ENCODE measurements around the gene RIC3. TPM values are rescaled to one million over a fixed set of nuclear protein-coding genes. Genes with fewer than 3 reads are reported as not detected.

RIC3 gene
- total RNA-seq, 1 donor from 2014 or later = 12.0 TPM

DNA sequence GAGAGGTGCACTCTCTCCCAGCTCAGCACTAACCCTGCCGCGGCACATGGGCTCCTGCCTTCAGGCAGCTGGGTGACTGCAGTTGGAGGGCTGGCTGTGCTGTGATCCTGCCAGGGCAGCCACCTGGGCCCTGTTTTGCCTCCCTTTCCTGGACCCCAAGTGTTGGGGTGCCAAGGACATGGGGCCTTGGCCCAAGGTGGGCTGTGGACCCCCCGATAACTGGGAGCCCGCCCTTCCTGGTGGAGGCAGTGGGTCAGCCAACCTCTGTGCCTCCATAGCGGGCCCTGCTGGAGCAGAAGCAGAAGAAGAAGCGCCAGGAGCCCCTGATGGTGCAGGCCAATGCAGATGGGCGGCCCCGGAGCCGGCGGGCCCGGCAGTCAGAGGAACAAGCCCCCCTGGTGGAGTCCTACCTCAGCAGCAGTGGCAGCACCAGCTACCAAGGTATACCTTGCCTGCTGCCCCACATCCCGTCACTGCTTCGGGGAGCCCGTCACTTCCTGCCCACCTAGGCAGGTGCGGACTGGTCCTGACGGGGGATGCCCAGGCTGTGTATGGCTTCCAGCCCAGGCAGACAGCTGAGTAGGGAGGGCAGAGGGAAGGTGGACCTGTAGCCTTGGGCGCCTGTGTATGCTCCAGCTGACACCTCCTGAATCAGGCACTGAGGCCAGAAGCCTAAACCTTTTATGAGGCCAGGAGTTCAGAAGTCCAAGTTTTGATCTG lies 78.9 kb downstream of the RIC3 start:
- no peak overlapping the region for H3K27ac Mint-ChIP-seq
- TF ChIP-seq, protein P1, sequence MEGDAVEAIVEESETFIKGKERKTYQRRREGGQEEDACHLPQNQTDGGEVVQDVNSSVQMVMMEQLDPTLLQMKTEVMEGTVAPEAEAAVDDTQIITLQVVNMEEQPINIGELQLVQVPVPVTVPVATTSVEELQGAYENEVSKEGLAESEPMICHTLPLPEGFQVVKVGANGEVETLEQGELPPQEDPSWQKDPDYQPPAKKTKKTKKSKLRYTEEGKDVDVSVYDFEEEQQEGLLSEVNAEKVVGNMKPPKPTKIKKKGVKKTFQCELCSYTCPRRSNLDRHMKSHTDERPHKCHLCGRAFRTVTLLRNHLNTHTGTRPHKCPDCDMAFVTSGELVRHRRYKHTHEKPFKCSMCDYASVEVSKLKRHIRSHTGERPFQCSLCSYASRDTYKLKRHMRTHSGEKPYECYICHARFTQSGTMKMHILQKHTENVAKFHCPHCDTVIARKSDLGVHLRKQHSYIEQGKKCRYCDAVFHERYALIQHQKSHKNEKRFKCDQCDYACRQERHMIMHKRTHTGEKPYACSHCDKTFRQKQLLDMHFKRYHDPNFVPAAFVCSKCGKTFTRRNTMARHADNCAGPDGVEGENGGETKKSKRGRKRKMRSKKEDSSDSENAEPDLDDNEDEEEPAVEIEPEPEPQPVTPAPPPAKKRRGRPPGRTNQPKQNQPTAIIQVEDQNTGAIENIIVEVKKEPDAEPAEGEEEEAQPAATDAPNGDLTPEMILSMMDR (conservative IDR thresholded peaks at IDR 0.05) = no peak
- H3K4me3 Mint-ChIP-seq = no peak overlapping the region
- H3K4me1 Mint-ChIP-seq (ENCODE audit: unreplicated experiment) = peaks cover 35% of the 10 kb centered on the region
- no peaks in the 10 kb centered on the region for H3K27me3 Mint-ChIP-seq
- no peak for DNase-seq (ENCODE audit: extremely low spot score, unreplicated experiment)
- H3K36me3 Mint-ChIP-seq = peaks cover 6% of the 10 kb centered on the region
- H3K9me3 Mint-ChIP-seq = no peaks in the 10 kb centered on the region

DNA sequence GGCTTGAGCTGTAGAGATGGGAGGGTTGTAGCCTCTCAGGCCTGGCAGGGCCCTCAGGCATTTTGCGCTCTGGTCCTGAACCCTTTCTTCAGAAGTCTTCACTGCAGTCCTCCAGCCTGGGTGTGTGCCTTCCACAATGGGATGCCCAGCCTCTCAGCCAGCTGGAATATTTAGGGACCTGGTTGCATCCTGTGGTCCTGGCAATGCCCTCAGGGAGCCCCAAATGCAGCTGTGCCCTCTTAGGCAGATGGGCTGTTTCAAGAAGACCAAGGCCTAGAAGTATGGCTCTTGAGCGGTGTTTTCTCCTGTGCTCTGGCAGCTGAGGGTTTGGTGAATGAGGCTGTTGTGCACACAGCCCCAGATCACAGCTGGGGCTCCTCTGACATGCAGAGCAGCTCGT lies 81.1 kb downstream of the RIC3 start:
- no peak for DNase-seq (ENCODE audit: extremely low spot score, unreplicated experiment)
- Mint-ChIP-seq H3K36me3 (peaks cover 4% of the 10 kb centered on the region), H3K9me3 (no peaks in the 10 kb centered on the region), H3K4me1 (ENCODE audit: unreplicated experiment) (peaks cover 49% of the 10 kb centered on the region), H3K4me3 (no peak overlapping the region), H3K27ac (no peak overlapping the region), H3K27me3 (no peaks in the 10 kb centered on the region)
- TF ChIP-seq, protein P1 (conservative IDR thresholded peaks at IDR 0.05) = no peak

DNA sequence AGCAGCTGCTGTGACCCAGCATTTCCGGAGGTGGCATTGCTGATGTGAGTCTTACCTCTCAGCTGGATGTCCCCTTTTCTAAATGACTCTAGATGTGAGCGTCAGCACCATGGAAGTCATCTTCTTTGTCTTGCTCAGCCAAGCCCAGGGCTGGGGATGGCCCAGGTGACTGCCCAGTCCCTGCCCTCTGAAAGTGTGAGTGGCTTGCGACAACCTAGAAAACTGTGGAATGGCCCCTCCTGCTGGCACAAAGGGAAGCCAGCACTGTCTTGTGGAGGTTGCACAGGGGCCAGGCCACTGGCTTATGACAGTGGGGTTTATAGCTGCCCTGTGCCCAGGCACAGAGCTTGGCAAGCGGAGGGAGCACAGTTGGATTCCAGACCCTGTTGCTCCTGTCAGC lies 81.6 kb downstream of the RIC3 start:
- H3K36me3 Mint-ChIP-seq = no peaks in the 10 kb centered on the region
- DNase-seq (ENCODE audit: extremely low spot score, unreplicated experiment) = no peak
- TF ChIP-seq, protein P1 (conservative IDR thresholded peaks at IDR 0.05) = peak; percentile 33

DNA sequence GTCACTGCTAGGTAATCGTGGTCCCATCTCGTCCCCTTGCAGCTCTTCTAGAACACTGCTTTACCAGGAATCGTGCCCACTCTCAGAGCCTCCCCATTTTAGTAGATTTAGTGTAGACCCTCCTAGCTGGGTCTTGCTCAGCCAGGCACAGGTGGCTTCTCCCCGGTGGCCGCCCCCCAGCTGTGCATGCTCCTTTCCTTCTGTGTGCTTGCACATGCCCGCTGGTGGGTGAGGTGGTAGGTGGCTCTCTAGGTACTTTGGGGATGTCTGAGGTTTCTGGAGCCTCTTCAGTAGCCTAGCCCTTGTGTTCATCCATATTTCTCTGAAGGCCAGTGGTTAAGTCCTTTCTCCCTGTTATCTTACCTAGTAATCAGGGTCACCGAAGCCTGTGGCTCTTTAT lies 82.3 kb downstream of the RIC3 start:
- Mint-ChIP-seq H3K27me3 (no peaks in the 10 kb centered on the region), H3K27ac (no peak overlapping the region), H3K9me3 (no peaks in the 10 kb centered on the region), H3K4me3 (no peak overlapping the region), H3K36me3 (no peaks in the 10 kb centered on the region), H3K4me1 (ENCODE audit: unreplicated experiment) (peaks cover 57% of the 10 kb centered on the region)
- TF ChIP-seq, protein P1 (conservative IDR thresholded peaks at IDR 0.05) = no peak
- DNase-seq (ENCODE audit: extremely low spot score, unreplicated experiment) = no peak

More for the DNA sequence above, 81.6 kb downstream of the RIC3 start:
- peaks cover 51% of the 10 kb centered on the region for H3K4me1 Mint-ChIP-seq (ENCODE audit: unreplicated experiment)
- H3K4me3 Mint-ChIP-seq = no peak overlapping the region
- H3K27ac Mint-ChIP-seq = no peak overlapping the region
- no peaks in the 10 kb centered on the region for H3K27me3 Mint-ChIP-seq
- no peaks in the 10 kb centered on the region for H3K9me3 Mint-ChIP-seq

DNA sequence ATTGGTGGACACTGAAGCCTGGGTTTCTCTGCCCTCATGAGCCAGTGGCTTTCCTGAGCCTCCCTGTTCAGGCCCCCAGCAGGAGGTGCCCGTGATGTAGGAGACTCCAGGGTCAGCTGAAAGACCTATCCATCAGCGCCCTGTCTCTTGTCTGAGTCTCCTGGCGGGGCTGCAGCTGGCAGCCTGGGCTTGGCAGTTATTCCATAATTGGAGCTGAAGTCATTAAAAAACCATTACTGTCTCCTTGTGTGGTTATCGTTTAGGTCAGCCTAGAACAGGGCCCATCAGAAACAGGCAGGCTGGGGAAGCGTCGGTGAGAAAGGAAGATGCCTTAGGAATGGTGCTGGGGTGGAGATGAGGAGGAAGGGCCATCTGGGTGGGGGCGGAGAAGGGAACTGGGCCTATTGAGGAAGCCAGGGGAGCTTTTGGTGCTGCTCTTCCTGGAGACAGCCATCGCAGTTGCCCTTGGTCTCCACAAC lies 82.8 kb downstream of the RIC3 start:
- no peaks in the 10 kb centered on the region for H3K36me3 Mint-ChIP-seq
- no peaks in the 10 kb centered on the region for H3K27me3 Mint-ChIP-seq
- TF ChIP-seq, protein P1 (conservative IDR thresholded peaks at IDR 0.05) = no peak
- H3K9me3 Mint-ChIP-seq = no peaks in the 10 kb centered on the region
- no peak for DNase-seq (ENCODE audit: extremely low spot score, unreplicated experiment)
- peaks cover 58% of the 10 kb centered on the region for H3K4me1 Mint-ChIP-seq (ENCODE audit: unreplicated experiment)
- H3K4me3 Mint-ChIP-seq = no peak overlapping the region
- H3K27ac Mint-ChIP-seq = peak overlapping the region; percentile 17
